GM12872 (cell line): ENCODE results near the gene AKAP13.

Experiments used
- TF ChIP-seq, protein P1 (sequence below): IDR thresholded peaks from 3 replicates; pipeline ENCODE4 v1.5.1; 2011; ENCODE audit warnings: low read depth, mild to moderate bottlenecking, low read length, moderate library complexity; ENCODE audit not compliant: insufficient read depth

The AKAP13 gene

GRCh38 chr15:85444122-85444745 is 63.8 kb downstream of the AKAP13 start:
- TF ChIP-seq, protein P1, sequence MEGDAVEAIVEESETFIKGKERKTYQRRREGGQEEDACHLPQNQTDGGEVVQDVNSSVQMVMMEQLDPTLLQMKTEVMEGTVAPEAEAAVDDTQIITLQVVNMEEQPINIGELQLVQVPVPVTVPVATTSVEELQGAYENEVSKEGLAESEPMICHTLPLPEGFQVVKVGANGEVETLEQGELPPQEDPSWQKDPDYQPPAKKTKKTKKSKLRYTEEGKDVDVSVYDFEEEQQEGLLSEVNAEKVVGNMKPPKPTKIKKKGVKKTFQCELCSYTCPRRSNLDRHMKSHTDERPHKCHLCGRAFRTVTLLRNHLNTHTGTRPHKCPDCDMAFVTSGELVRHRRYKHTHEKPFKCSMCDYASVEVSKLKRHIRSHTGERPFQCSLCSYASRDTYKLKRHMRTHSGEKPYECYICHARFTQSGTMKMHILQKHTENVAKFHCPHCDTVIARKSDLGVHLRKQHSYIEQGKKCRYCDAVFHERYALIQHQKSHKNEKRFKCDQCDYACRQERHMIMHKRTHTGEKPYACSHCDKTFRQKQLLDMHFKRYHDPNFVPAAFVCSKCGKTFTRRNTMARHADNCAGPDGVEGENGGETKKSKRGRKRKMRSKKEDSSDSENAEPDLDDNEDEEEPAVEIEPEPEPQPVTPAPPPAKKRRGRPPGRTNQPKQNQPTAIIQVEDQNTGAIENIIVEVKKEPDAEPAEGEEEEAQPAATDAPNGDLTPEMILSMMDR = no peak

DNA sequence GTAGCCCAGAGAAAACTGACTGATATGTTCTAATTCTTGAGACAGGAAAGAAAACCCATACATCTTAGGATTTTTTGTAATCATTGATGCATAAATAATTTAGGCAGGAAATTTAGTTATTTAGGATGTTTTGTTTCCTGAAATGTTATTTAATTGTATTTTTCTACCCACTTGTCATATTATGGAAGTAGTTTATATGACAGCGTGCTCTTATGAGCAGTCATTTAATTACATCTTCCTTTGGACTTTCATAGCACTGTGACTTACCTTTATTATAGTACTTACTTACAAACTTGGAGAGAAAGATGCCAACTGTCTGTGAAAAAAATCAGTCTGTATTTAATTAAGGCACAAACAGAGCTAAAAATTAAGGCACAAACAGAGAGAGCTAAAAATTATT is 65.0 kb downstream of the AKAP13 start:
- TF ChIP-seq, protein P1 = no peak

DNA sequence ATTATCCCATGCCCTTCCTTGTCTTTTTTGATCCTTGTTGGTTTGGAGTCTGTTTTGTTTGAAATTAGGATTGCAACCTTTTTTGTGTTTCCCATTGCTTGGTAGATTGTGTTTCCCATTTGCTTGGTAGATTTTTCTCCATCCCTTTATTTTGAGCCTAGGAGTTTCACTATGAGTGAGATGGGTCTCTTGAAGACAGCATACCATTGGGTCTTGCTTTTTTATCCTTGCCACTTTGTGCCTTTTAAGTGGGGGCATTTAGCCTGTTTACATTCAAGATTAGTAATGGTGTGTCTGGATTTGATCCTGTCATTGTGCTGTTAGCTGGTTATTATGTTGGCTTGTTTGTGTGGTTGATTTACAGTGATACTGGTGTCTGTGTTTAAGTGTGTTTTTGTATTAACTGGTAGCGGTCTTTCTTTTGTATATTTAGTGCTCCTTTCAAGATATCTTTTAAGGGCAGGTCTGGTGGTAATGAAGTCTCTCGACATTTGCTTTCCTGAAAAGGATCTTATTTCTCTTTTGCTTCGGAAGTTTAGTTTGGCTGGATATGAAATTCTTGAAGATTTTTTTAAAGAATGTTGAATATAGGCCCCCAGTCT is 70.8 kb downstream of the AKAP13 start:
- TF ChIP-seq, protein P1 = no peak

DNA sequence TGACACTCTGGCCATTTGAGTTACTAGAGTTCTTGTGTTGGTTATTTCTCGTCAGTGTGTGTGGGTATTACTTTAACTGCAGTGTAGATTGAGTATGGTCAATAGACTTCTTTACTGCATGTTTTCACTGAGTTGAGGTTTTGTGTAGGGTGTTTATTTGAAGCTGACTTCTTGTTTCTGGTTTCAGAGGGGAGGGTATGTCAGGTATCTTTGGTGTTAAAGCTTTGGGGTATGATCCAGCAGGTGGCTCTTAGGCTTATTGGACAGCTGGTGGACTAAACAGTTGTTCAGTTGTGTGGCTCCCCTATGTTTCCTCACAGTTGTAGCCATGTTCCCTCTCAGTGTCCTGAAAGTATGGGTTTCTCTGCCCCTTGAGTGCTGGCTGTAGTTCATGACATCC is 72.0 kb downstream of the AKAP13 start:
- TF ChIP-seq, protein P1 = no peak

DNA sequence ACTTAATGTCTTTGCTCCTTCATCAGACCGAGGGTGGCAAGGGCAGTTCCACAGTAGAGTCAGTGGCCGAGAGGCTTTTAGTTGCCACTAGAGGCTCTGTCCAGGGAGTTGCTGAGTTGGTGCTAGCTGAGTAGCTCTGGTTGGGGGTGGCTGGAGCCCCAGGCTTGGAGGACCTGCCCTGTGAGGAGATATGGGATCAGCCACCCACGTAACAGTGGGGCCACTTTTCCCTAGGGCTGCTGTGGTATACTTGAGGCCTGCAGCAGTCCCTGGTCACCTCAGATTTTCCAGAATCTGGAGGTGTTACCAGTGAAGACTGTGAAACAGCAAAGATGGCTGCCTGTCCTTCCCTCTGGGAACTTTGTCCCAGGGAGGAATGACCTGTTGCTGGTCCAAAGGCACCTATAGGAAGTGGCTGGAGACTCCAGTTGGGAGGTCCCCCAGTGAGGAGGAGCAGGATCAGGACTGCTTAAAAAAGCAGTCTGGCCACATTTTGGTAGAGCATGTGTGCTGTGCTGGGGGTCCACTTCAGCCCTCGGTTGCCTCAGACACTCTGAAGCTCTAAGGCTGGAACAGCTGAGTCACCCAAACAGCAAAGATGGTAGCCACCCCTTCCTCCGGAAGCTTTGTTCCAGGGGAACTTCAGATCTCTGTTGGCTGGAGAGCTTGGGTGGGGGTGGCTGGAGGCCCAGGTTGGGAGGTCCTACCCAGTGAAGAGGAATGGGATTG is 72.9 kb downstream of the AKAP13 start:
- TF ChIP-seq, protein P1 = no peak

DNA sequence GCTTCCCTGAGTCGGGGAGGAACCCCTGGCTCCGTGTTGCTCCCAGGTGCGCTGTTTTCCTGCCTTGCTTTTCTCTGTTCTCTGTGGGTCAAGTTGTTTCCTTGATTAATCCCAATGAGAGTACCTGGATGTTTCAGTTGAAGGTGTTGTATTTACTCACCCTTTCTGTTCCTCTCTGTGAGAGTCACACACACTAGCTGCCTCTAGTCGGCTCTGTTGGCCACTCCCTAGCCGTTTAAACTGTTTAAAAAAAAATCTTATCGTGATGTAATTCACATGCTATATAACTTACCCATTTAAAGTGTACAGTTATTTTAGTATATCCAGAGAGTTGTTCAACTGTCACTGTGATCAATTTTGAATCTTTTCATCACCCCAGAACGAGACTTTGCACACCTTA is 74.0 kb downstream of the AKAP13 start:
- TF ChIP-seq, protein P1 = 0 out of 3 replicates have a peak, but pooled peaks have one; percentile 7

DNA sequence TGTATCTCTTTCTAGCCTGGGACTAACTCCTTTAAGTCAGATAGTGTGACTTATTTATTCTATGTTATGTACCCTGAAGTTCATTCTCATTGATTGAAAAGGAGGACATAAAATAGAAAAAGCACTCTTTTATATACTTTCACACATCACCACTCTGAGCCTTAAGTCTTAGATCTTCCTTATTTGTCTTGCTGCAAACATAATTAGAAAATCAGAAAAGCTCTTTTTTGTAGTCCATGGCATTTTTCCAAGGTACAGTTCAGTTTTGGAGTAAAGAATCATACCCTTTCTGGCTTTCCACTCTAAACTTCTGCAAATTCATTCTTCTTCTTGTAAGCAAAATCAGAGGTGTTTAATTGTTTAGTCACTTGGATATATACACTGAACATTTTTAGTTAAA is 75.5 kb downstream of the AKAP13 start:
- TF ChIP-seq, protein P1 = no peak
